ENCODE data around the gene RNF150.

The RNF150 gene

DNA sequence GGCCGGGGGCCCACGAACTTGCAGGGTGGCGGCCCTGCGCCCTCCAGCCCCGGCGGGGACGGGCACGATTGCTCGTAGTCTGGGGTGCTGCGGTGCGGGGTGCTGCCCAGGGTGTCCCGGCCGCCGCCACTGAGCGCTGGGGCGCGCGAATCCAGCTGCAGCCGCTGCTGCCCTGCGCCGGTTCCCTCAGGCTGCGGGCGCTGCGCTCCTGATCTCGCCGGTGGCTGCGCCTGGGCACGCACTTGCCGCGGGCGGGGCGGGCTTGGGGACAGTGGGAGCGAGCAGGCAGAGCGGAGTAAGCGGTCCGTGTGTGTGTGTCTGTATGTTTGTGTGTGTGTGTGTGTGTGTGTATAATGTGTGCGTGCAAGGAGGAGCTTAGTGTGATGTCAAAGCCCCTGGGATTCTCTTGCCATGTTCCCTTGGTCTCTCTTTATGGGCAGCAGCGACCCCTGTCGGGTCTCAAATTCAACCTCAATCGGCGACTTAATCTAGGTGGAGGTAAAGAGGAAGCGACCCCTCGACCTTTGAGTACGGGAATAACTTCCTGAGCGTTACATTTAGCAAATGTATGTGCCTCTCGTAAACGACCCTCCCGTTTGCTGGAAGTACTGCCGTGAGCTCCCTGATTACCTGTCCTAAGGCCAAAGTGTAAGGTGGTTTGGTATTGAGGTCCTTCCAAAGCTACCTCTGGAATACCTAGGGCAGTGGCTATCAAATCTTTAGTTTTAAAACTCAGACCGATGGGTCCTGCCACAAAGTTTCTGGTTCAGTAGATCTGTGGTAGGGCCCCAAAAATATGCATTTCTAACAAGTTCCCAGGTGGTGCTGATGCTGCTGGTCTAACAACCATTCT is at the start of gene RNF150 (continued):
- TF ChIP-seq, protein P1, sequence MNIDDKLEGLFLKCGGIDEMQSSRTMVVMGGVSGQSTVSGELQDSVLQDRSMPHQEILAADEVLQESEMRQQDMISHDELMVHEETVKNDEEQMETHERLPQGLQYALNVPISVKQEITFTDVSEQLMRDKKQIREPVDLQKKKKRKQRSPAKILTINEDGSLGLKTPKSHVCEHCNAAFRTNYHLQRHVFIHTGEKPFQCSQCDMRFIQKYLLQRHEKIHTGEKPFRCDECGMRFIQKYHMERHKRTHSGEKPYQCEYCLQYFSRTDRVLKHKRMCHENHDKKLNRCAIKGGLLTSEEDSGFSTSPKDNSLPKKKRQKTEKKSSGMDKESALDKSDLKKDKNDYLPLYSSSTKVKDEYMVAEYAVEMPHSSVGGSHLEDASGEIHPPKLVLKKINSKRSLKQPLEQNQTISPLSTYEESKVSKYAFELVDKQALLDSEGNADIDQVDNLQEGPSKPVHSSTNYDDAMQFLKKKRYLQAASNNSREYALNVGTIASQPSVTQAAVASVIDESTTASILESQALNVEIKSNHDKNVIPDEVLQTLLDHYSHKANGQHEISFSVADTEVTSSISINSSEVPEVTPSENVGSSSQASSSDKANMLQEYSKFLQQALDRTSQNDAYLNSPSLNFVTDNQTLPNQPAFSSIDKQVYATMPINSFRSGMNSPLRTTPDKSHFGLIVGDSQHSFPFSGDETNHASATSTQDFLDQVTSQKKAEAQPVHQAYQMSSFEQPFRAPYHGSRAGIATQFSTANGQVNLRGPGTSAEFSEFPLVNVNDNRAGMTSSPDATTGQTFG (tag by site-specific recombination; IDR thresholded peaks at IDR 0.05; ENCODE audit: borderline replicate concordance) = no peak; the same call in 1 of the 2 replicates
- TF ChIP-seq GLIS2 (tag by site-specific recombination; IDR thresholded peaks at IDR 0.05) = 0 out of 2 replicates have a peak, but pooled peaks have one; percentile 32
- no peak for TF ChIP-seq ZNF223 (tag by site-specific recombination; IDR thresholded peaks at IDR 0.05)
- TF ChIP-seq ZNF121 (tag by site-specific recombination; IDR thresholded peaks at IDR 0.05) = no peak; the same call in 1 of the 2 replicates
- TF ChIP-seq PRDM1 (tag by site-specific recombination; IDR thresholded peaks at IDR 0.05) = no peak
- no peak for TF ChIP-seq ZNF292 (tag by site-specific recombination; IDR thresholded peaks at IDR 0.05; ENCODE audit: borderline replicate concordance, low read depth)
- TF ChIP-seq ZNF416 (tag by site-specific recombination; IDR thresholded peaks at IDR 0.05) = no peak
- TF ChIP-seq, protein P2, sequence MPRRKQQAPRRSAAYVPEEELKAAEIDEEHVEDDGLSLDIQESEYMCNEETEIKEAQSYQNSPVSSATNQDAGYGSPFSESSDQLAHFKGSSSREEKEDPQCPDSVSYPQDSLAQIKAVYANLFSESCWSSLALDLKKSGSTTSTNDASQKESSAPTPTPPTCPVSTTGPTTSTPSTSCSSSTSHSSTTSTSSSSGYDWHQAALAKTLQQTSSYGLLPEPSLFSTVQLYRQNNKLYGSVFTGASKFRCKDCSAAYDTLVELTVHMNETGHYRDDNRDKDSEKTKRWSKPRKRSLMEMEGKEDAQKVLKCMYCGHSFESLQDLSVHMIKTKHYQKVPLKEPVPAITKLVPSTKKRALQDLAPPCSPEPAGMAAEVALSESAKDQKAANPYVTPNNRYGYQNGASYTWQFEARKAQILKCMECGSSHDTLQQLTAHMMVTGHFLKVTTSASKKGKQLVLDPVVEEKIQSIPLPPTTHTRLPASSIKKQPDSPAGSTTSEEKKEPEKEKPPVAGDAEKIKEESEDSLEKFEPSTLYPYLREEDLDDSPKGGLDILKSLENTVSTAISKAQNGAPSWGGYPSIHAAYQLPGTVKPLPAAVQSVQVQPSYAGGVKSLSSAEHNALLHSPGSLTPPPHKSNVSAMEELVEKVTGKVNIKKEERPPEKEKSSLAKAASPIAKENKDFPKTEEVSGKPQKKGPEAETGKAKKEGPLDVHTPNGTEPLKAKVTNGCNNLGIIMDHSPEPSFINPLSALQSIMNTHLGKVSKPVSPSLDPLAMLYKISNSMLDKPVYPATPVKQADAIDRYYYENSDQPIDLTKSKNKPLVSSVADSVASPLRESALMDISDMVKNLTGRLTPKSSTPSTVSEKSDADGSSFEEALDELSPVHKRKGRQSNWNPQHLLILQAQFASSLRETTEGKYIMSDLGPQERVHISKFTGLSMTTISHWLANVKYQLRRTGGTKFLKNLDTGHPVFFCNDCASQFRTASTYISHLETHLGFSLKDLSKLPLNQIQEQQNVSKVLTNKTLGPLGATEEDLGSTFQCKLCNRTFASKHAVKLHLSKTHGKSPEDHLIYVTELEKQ (tag by site-specific recombination; IDR thresholded peaks at IDR 0.05; ENCODE audit: borderline replicate concordance) = peak; percentile 59; the same call in 1 of the 2 replicates
- TF ChIP-seq ZNF16 (tag by site-specific recombination; IDR thresholded peaks at IDR 0.05; ENCODE audit: low read depth) = no peak
- no peak for TF ChIP-seq ZNF350 (tag by site-specific recombination; IDR thresholded peaks at IDR 0.05)
- no peak for TF ChIP-seq ZNF274 (IDR thresholded peaks at IDR 0.05; ENCODE audit: low read length)
- TF ChIP-seq ZNF274 (tag by site-specific recombination; IDR thresholded peaks at IDR 0.05; ENCODE audit: borderline replicate concordance) = no peak
- TF ChIP-seq, protein P3, sequence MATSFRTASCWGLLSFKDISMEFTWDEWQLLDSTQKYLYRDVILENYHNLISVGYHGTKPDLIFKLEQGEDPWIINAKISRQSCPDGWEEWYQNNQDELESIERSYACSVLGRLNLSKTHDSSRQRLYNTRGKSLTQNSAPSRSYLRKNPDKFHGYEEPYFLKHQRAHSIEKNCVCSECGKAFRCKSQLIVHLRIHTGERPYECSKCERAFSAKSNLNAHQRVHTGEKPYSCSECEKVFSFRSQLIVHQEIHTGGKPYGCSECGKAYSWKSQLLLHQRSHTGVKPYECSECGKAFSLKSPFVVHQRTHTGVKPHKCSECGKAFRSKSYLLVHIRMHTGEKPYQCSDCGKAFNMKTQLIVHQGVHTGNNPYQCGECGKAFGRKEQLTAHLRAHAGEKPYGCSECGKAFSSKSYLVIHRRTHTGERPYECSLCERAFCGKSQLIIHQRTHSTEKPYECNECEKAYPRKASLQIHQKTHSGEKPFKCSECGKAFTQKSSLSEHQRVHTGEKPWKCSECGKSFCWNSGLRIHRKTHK (tag by site-specific recombination; IDR thresholded peaks at IDR 0.05) = no peak
- TF ChIP-seq, protein P4, sequence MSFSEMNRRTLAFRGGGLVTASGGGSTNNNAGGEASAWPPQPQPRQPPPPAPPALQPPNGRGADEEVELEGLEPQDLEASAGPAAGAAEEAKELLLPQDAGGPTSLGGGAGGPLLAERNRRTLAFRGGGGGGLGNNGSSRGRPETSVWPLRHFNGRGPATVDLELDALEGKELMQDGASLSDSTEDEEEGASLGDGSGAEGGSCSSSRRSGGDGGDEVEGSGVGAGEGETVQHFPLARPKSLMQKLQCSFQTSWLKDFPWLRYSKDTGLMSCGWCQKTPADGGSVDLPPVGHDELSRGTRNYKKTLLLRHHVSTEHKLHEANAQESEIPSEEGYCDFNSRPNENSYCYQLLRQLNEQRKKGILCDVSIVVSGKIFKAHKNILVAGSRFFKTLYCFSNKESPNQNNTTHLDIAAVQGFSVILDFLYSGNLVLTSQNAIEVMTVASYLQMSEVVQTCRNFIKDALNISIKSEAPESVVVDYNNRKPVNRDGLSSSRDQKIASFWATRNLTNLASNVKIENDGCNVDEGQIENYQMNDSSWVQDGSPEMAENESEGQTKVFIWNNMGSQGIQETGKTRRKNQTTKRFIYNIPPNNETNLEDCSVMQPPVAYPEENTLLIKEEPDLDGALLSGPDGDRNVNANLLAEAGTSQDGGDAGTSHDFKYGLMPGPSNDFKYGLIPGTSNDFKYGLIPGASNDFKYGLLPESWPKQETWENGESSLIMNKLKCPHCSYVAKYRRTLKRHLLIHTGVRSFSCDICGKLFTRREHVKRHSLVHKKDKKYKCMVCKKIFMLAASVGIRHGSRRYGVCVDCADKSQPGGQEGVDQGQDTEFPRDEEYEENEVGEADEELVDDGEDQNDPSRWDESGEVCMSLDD (tag by site-specific recombination; IDR thresholded peaks at IDR 0.05) = peak; percentile 81
- no peak for TF ChIP-seq ZNF621 (tag by site-specific recombination; IDR thresholded peaks at IDR 0.05)
- TF ChIP-seq ZBTB20 (tag by site-specific recombination; IDR thresholded peaks at IDR 0.05) = peak; percentile 88
- TF ChIP-seq ZNF10 (tag by site-specific recombination; IDR thresholded peaks at IDR 0.05) = no peak
- no peak for TF ChIP-seq ZNF248 (tag by site-specific recombination; IDR thresholded peaks at IDR 0.05)
- no peak for TF ChIP-seq ZBTB1 (tag by site-specific recombination; IDR thresholded peaks at IDR 0.05)
- TF ChIP-seq ZNF155 (tag by site-specific recombination; IDR thresholded peaks at IDR 0.05) = no peak
- no peak for TF ChIP-seq ZNF146 (tag by site-specific recombination; IDR thresholded peaks at IDR 0.05)
- TF ChIP-seq ZNF561 (tag by site-specific recombination; IDR thresholded peaks at IDR 0.05; ENCODE audit: borderline replicate concordance) = no peak
- no peak for TF ChIP-seq ZNF221 (tag by site-specific recombination; IDR thresholded peaks at IDR 0.05; ENCODE audit: borderline replicate concordance)
- peak; percentile 53; the same call in 1 of the 2 replicates for TF ChIP-seq ZNF169 (tag by site-specific recombination; IDR thresholded peaks at IDR 0.05)
- TF ChIP-seq, protein P5, sequence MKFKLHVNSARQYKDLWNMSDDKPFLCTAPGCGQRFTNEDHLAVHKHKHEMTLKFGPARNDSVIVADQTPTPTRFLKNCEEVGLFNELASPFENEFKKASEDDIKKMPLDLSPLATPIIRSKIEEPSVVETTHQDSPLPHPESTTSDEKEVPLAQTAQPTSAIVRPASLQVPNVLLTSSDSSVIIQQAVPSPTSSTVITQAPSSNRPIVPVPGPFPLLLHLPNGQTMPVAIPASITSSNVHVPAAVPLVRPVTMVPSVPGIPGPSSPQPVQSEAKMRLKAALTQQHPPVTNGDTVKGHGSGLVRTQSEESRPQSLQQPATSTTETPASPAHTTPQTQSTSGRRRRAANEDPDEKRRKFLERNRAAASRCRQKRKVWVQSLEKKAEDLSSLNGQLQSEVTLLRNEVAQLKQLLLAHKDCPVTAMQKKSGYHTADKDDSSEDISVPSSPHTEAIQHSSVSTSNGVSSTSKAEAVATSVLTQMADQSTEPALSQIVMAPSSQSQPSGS (tag by site-specific recombination; IDR thresholded peaks at IDR 0.05; ENCODE audit: low read depth) = peak; percentile 24; the same call in 1 of the 2 replicates
- TF ChIP-seq ZNF555 (tag by site-specific recombination; conservative IDR thresholded peaks at IDR 0.05) = no peak
- TF ChIP-seq ZNF658 (tag by site-specific recombination; IDR thresholded peaks at IDR 0.05) = no peak
- TF ChIP-seq WT1 (tag by site-specific recombination; IDR thresholded peaks at IDR 0.05) = 0 out of 2 replicates have a peak, but pooled peaks have one; percentile 44
- no peak for TF ChIP-seq KLF10 (tag by site-specific recombination; IDR thresholded peaks at IDR 0.05)
